Prostate gland (tissue), 2 donors: ENCODE data around the gene PEX11G. TPM values are rescaled to one million over a fixed set of nuclear protein-coding genes. Genes with fewer than 3 reads are reported as not detected.

Experiments
- DNase-seq: peaks from one replicate; pipeline ENCODE4 v3.0.0-alpha.2; 2019; ENCODE audit warnings: low spot score
- H3K27ac ChIP-seq, 2 donors: fragments of 200-600 bp; sonication (generic); 2 replicates each; pipeline ENCODE4 v1.5.1; 2017 to 2019
- H3K27me3 ChIP-seq: fragments of 200-600 bp; sonication (generic); replicated peaks from 2 replicates; pipeline ENCODE4 v1.5.1; 2019; ENCODE audit not compliant: insufficient read depth
- H3K36me3 ChIP-seq, 2 donors: fragments of 200-600 bp; sonication (generic); 1 replicate in 1 of 2; 2 replicates in 1 of 2; pipeline versions ENCODE4 v1.5.1 to v1.8.1; 2017 to 2019
- H3K4me1 ChIP-seq: fragments of 200-600 bp; sonication (generic); replicated peaks from 2 replicates; pipeline ENCODE4 v1.5.1; 2019
- H3K4me3 ChIP-seq, 2 donors: fragments of 200-600 bp; sonication (generic); 2 replicates each; pipeline ENCODE4 v1.5.1; 2017 to 2019
- H3K9me3 ChIP-seq: fragments of 200-600 bp; sonication (generic); 2 replicates; pipeline ENCODE4 v1.5.1; 2017
- POLR2A ChIP-seq: fragments of 450-650 bp; IDR thresholded peaks from one replicate; pipeline ENCODE4 v1.6.1; 2016; ENCODE audit warnings: antibody characterized with exemption, mild to moderate bottlenecking
- POLR2AphosphoS5 ChIP-seq: sonication (generic); formaldehyde crosslinking; IDR thresholded peaks from one replicate; pipeline ENCODE4 v1.6.1; 2017; ENCODE audit warnings: antibody characterized with exemption
- WGBS: methylation state at CpG from one replicate; pipeline ENCODE4 v1.1.5; 2018; 5-methylcytosine and 5-hydroxymethylcytosine counted together
- intact Hi-C: fragments of 100-400 bp; cut with DNase I; formaldehyde crosslinking; loops from one replicate; pipeline ENCODE4 v1.14.2; 2022
- total RNA-seq, 2 donors: library from RNA; depleted of rRNA; stranded (reverse); fragments of >200 nt; gene quantifications; one replicate each; pipeline ENCODE4 v1.1.0, GENCODE V29; 2016
- TF ChIP-seq, protein P1 (sequence below), 4 experiments: fragments of 200-600 bp in 2 of 4; fragments of 450-650 bp in 2 of 4; sonication (generic) in 2 of 4; IDR thresholded peaks; 1 replicate in 3 of 4; 2 replicates in 1 of 4; pipeline ENCODE4 v1.5.1; 2016 to 2019; ENCODE audit warnings: antibody characterized with exemption in 4 of 4, mild to moderate bottlenecking in 2 of 4, moderate library complexity in 2 of 4

PEX11G gene
- total RNA-seq, 2 donors from 2014 or later: 13.1 to 17.4 TPM

GRCh38 chr19:7494416-7495098 lies 5.7 kb upstream of the PEX11G start:
- peak; percentile 77 for TF ChIP-seq POLR2AphosphoS5
- TF ChIP-seq POLR2A: peak; percentile 19
- TF ChIP-seq, protein P1, sequence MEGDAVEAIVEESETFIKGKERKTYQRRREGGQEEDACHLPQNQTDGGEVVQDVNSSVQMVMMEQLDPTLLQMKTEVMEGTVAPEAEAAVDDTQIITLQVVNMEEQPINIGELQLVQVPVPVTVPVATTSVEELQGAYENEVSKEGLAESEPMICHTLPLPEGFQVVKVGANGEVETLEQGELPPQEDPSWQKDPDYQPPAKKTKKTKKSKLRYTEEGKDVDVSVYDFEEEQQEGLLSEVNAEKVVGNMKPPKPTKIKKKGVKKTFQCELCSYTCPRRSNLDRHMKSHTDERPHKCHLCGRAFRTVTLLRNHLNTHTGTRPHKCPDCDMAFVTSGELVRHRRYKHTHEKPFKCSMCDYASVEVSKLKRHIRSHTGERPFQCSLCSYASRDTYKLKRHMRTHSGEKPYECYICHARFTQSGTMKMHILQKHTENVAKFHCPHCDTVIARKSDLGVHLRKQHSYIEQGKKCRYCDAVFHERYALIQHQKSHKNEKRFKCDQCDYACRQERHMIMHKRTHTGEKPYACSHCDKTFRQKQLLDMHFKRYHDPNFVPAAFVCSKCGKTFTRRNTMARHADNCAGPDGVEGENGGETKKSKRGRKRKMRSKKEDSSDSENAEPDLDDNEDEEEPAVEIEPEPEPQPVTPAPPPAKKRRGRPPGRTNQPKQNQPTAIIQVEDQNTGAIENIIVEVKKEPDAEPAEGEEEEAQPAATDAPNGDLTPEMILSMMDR (IDR thresholded peaks at IDR 0.05): peak in 2 of 4 experiments; percentile 26 to 53
- no peaks in the 10 kb centered on the region for H3K27me3 ChIP-seq
- 13% methylated on average over 13 of the region's 13 CpGs for WGBS
- H3K36me3 ChIP-seq: no peaks in the 10 kb centered on the region
- H3K4me1 ChIP-seq: no peaks in the 10 kb centered on the region
- no peaks in the 10 kb centered on the region for H3K9me3 ChIP-seq
- H3K4me3 ChIP-seq: no peak overlapping the region
- intact Hi-C loops: no loop called here
- peak overlapping the region; percentile 77 to 78 for H3K27ac ChIP-seq
- DNase-seq: peak; percentile 57

- no peak for DNase-seq
- intact Hi-C loops: no loop called here
- Histone ChIP-seq H3K9me3 (no peaks in the 10 kb centered on the region), H3K36me3 (no peaks in the 10 kb centered on the region), H3K4me3 (no peak overlapping the region), H3K4me1 (no peaks in the 10 kb centered on the region), H3K27ac (no peak overlapping the region), H3K27me3 (no peaks in the 10 kb centered on the region)
- WGBS: 83% methylated on average over 11 of the region's 11 CpGs
- TF ChIP-seq POLR2AphosphoS5: no peak
- no peak for TF ChIP-seq POLR2A
- TF ChIP-seq, protein P1 (IDR thresholded peaks at IDR 0.05): no peak
Observed at GRCh38 chr19:7492558-7492957, 3.7 kb upstream of the PEX11G start.

DNA sequence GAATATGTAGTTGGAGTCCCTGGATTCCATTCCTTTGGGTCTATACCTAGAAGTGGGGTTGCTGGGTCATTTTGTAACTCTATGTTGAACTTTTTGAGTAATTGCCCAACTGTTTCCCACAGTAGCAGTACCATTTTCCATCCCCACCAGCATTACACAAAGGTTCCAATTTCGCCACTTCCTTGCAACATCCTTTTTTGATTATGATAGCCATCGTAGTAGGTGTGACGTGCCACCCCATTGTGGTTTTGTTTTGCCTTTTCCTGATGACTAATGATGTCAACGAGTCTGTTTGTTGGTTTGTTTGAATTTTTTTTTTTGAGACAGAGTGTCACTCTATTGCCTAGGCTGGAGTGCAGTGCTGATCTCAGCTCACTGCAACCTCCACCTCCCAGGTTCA lies 3.3 kb upstream of the PEX11G start:
- TF ChIP-seq POLR2AphosphoS5 (no peak), POLR2A (no peak)
- TF ChIP-seq, protein P1 (IDR thresholded peaks at IDR 0.05): no peak
- Histone ChIP-seq H3K9me3 (no peaks in the 10 kb centered on the region), H3K36me3 (no peaks in the 10 kb centered on the region), H3K27ac (no peak overlapping the region), H3K27me3 (no peaks in the 10 kb centered on the region), H3K4me1 (no peaks in the 10 kb centered on the region), H3K4me3 (no peak overlapping the region)
- 81% methylated on average over 4 of the region's 4 CpGs for WGBS
- intact Hi-C loops: no loop called here
- DNase-seq: no peak

DNA sequence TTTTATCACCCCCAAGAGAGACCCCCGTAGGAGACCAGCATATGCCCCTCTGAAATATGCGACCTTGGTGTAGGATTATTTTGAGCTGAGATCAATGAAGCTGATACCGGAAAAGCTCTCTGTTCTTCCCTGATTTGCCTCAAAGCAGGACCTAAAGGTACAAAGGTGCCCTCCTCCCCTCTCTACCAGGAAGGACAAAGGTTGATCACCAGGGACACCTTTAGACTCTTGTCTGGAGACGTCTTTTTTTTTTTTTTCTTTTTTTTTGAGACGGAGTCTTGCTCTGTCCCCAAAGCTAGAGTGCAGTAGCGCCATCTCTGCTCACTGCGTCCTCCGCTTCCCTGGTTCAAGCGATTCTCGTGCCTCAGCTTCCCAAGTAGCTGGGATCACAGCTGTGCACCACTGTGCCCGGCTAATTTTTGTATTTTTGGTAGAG lies 792 bp upstream of the PEX11G start:
- H3K27me3 ChIP-seq: no peaks in the 10 kb centered on the region
- no peaks in the 10 kb centered on the region for H3K36me3 ChIP-seq
- WGBS: 82% methylated on average over 11 of the region's 11 CpGs
- no peak overlapping the region for H3K4me3 ChIP-seq
- H3K9me3 ChIP-seq: no peaks in the 10 kb centered on the region
- TF ChIP-seq POLR2A: no peak
- no peak for TF ChIP-seq POLR2AphosphoS5
- TF ChIP-seq, protein P1 (IDR thresholded peaks at IDR 0.05): no peak
- intact Hi-C loops: loop anchor here (2.0 to 5.0 kb wide), 2 partner anchors 25 to 43 kb away; no protein-coding TSS in a partner anchor
- H3K27ac ChIP-seq: peak overlapping the region in 1 of 2 donors; percentile 84
- no peaks in the 10 kb centered on the region for H3K4me1 ChIP-seq
- DNase-seq: no peak

DNA sequence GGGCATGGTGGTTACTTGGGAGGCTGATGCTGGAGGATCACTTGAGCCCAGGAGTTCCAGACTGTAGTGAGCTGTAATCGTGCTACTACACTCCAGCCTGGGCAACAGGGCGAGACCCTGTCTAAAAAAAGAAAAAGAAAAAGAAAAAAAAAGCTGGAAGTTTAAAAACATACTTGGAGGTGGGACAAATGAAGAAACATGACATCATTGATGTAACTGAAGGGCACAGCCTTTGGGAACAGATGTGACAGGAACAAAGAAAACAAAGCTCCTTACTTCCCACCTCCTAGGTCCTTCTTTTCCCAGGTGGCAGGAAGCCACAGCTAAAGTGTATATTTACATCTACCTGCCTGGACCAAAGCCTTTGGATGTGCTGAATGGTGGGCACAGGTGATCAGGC lies 1.9 kb downstream of the PEX11G start:
- 87% methylated on average over 2 of the region's 2 CpGs for WGBS
- TF ChIP-seq POLR2AphosphoS5 (no peak), POLR2A (no peak)
- TF ChIP-seq, protein P1 (IDR thresholded peaks at IDR 0.05): no peak
- DNase-seq: no peak
- H3K4me3 ChIP-seq: no peak overlapping the region
- H3K36me3 ChIP-seq: no peaks in the 10 kb centered on the region
- H3K4me1 ChIP-seq: no peaks in the 10 kb centered on the region
- no peak overlapping the region for H3K27ac ChIP-seq
- no peaks in the 10 kb centered on the region for H3K9me3 ChIP-seq
- H3K27me3 ChIP-seq: no peaks in the 10 kb centered on the region
- intact Hi-C loops: loop anchor here (5.0 kb wide), 1 partner anchor 45 kb away; no protein-coding TSS in a partner anchor
